GM12801 (cell line): ENCODE data around the gene ST3GAL5.

Experiments used
- CTCF ChIP-seq: IDR thresholded peaks from one replicate; pipeline ENCODE4 v1.5.1; 2011; ENCODE audit warnings: control low read depth; ENCODE audit not compliant: insufficient read length; ENCODE audit errors: extremely low read depth

Gene ST3GAL5

DNA sequence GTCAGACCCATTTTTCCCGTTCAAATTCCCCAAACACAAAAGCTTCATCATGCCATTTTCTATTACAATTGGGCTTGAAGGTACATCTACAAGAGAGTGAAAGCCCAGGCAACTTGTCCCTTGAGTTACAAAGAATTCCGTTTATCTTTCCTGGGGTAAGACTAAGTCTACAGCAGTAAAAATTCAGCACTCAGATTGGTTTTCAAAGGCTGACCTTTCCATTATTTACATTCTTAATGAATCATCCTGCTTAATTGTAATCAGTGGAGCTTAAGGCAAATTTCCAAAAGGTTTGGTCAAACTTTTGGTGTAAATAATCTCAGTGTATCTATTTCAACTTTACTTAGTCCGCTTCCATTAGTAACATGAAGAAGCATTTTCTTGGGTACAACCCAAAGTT lies 33.4 kb upstream of the ST3GAL5 start:
- TF ChIP-seq CTCF = no peak

DNA sequence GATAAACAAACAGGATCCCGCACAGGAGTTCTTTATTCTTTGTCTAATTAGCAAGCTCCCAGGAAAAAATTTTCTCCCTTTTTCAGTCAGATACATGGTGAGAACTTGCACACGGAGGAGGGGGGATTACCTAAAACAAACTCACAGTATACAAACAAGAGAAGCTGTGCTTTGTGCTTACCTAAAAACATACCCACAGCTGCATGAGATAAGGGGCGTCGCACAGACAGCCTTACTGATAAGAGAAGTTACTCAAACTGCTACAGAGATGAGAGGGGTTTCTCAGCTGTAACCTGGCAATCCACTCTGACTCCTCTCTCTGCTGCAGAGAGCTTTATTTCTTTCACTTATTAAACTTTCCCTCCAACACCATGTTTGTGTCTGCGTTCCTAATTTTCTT lies 32.9 kb upstream of the ST3GAL5 start:
- TF ChIP-seq CTCF = no peak

DNA sequence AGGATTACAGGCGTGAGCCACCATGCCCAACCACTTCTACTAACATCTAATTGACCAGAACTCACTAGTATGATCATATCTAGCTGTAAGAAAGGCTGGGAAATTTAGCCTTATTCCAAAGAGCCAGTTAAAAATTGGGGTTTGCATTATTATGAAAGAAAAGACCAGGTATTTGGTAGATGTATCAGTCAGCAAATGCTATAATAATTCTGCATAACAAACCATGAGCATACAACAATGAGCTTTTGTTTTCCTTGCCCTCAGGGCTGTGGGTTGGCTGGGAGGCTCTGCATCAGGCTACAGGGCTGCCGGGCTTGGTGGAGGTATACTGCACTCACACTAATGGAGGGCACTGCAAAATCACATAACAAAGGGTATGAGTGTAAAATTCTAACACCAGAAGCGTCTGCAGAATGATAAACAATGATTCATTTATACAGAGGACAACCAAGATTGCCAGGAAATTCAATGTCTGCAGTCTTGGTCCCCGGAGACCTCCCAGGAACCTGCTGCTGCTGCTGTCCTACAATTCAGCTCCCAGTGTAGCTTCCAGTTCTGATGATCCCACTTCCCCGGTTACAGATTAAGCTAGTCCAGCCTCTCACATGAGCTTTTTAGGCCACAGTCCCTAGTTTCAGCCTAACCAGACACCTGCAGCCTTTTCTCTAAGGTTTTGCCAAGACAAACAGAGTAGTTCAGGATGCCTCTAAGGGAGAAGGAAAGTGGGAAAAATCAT lies 32.2 kb upstream of the ST3GAL5 start:
- no peak for TF ChIP-seq CTCF

GRCh38 chr2:85917887-85918795 lies 29.4 kb upstream of the ST3GAL5 start:
- TF ChIP-seq CTCF = no peak

DNA sequence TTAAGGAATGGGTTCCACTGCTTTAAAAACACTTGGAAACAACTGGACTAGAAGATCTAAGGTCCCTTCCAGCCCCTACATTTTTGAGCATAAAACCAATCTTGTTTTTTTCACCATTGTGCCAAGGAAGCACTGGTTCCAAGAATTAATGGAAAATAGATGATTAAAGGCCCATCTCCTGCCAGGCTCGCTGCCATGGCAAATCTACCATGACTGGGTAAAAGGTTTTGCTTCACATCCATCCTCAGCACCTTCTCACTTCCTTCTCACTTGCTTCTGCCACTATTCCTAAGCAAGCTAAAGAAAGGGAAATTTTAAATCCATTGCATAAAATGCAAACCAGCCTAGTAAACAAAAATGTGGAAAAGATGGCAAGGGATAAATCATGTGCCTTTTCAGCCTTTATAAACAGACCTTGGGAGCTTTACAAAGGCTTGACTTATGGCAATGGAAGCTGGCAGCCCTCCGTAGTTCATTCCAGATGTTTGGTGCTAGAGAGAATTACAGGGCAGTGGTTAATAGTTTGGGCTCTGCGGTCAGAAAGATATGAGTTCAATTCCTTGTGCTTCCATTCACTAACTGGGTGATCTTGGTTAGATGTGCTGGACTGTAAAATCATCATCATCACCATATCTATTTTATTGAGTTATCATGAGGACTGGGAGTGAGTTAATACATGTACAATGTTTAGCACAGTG lies 27.0 kb upstream of the ST3GAL5 start:
- TF ChIP-seq CTCF = no peak

DNA sequence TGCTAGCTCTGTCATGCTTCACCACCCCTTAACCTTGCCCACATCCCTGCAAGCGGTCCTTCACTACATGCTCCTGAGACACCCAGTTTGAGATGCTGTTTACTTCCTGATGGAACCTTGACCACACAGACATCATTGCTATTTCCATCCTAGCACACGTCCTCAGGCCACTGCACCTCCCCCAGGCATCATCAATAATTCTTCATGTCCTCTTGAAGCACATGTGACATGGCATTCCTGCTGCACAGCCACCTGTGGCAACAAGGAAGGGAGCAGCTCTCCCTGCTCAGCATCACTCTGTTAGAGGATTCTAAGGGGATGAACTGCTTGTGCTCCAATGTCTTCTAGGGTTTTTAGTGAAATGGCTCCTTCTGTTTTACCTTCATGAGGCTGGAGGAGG lies 26.1 kb upstream of the ST3GAL5 start:
- no peak for TF ChIP-seq CTCF
